Ureter (tissue), 1 donor: ENCODE results near the gene CARD8. TPM values are rescaled to one million over a fixed set of nuclear protein-coding genes. Genes with fewer than 3 reads are reported as not detected.

Experiments used
- DNase-seq: peaks from one replicate; pipeline ENCODE4 v3.0.0-alpha.2; 2020; ENCODE audit warnings: low spot score
- total RNA-seq: library from RNA; stranded (reverse); gene quantifications from one replicate; pipeline ENCODE4 v1.2.4, GENCODE V29; 2023
- donor health status: DM: yes; HTN: yes; CAD: no.

The CARD8 gene
- total RNA-seq, 1 donor from 2014 or later: 47.3 TPM

- no peak for DNase-seq
These were observed 81.2 kb downstream of the CARD8 start for GRCh38 chr19:48174445-48175030.

- no peak for DNase-seq
These were observed 84.0 kb downstream of the CARD8 start for GRCh38 chr19:48171710-48172109.

GRCh38 chr19:48170817-48171347 is 84.8 kb downstream of the CARD8 start:
- no peak for DNase-seq

- DNase-seq: peak; percentile 92
These were observed 85.5 kb downstream of the CARD8 start, which contains the start of the genes LIG1 and ZSWIM9 for GRCh38 chr19:48169939-48170803. Gene LIG1 (minus strand): TSS chr19:48170344. CDS start chr19:48165566, 4,778 bp downstream. Gene ZSWIM9 (plus strand): TSS chr19:48170680. CDS start chr19:48171803, 1,123 bp downstream.

- peak; percentile 89 for DNase-seq
These were observed 86.2 kb downstream of the CARD8 start for GRCh38 chr19:48169578-48169938.

GRCh38 chr19:48168689-48169088 is 87.0 kb downstream of the CARD8 start:
- no peak for DNase-seq

- no peak for DNase-seq
These were observed 97.4 kb downstream of the CARD8 start for GRCh38 chr19:48158210-48158790.

Other genes with a start within 250 kb of the CARD8 start
- gene CABP5, start 211.8 kb downstream of the CARD8 start, total RNA-seq: not detected
- 11.5 TPM for gene PLA2G4C, start 145.1 kb downstream of the CARD8 start, total RNA-seq
- gene LIG1, start 85.6 kb downstream of the CARD8 start, total RNA-seq: 25.5 TPM
- gene ZSWIM9, start 85.2 kb downstream of the CARD8 start, total RNA-seq: 5.2 TPM
- gene ZNF114, start 14.2 kb upstream of the CARD8 start, total RNA-seq: 0.44 TPM
- gene EMP3, start 69.6 kb upstream of the CARD8 start, total RNA-seq: 31.6 TPM
- gene TMEM143, start 108.0 kb upstream of the CARD8 start, total RNA-seq: 6.7 TPM
- not detected for gene SYNGR4, start 108.5 kb upstream of the CARD8 start, total RNA-seq
- 146 TPM for gene KDELR1, start 135.6 kb upstream of the CARD8 start, total RNA-seq
- gene GRIN2D, start 137.8 kb upstream of the CARD8 start, total RNA-seq: 0.86 TPM
- gene GRWD1, start 190.1 kb upstream of the CARD8 start, total RNA-seq: 43.6 TPM
- 1.5 TPM for gene KCNJ14, start 199.7 kb upstream of the CARD8 start, total RNA-seq
- 61.6 TPM for gene CYTH2, start 213.5 kb upstream of the CARD8 start, total RNA-seq